HG03139 (cell line): Measurements from ENCODE around the gene STAG3.
"Not testable (repeated sequence)": the region's sequence is repeated elsewhere in the genome, so short reads cannot be mapped to it uniquely, and the experiment has no call there.

Experiments
- ATAC-seq: cut with Tn5 transposase; IDR thresholded peaks from one replicate; pipeline ENCODE4 v1.9.1; 2021; ENCODE audit not compliant: unreplicated experiment

The STAG3 gene, protein sequence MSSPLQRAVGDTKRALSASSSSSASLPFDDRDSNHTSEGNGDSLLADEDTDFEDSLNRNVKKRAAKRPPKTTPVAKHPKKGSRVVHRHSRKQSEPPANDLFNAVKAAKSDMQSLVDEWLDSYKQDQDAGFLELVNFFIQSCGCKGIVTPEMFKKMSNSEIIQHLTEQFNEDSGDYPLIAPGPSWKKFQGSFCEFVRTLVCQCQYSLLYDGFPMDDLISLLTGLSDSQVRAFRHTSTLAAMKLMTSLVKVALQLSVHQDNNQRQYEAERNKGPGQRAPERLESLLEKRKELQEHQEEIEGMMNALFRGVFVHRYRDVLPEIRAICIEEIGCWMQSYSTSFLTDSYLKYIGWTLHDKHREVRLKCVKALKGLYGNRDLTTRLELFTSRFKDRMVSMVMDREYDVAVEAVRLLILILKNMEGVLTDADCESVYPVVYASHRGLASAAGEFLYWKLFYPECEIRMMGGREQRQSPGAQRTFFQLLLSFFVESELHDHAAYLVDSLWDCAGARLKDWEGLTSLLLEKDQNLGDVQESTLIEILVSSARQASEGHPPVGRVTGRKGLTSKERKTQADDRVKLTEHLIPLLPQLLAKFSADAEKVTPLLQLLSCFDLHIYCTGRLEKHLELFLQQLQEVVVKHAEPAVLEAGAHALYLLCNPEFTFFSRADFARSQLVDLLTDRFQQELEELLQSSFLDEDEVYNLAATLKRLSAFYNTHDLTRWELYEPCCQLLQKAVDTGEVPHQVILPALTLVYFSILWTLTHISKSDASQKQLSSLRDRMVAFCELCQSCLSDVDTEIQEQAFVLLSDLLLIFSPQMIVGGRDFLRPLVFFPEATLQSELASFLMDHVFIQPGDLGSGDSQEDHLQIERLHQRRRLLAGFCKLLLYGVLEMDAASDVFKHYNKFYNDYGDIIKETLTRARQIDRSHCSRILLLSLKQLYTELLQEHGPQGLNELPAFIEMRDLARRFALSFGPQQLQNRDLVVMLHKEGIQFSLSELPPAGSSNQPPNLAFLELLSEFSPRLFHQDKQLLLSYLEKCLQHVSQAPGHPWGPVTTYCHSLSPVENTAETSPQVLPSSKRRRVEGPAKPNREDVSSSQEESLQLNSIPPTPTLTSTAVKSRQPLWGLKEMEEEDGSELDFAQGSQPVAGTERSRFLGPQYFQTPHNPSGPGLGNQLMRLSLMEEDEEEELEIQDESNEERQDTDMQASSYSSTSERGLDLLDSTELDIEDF

GRCh38 chr7:100177045-100178001, at the start of gene STAG3, which contains the start of gene GPC2:
TSS of gene STAG3 (plus strand) at chr7:100177918. CDS start at chr7:100180557, 2,639 bp downstream.
TSS of gene GPC2 (minus strand) at chr7:100177381. CDS start at chr7:100177199, 182 bp downstream.
- peak; percentile 82 for ATAC-seq

- ATAC-seq, result no peak
These were observed 49.1 kb upstream of the STAG3 start for GRCh38 chr7:100128637-100128963.

- ATAC-seq, result not testable (repeated sequence)
These were observed 47.5 kb upstream of the STAG3 start for GRCh38 chr7:100130220-100130607.

GRCh38 chr7:100130608-100131453, 46.9 kb upstream of the STAG3 start:
- no peak for ATAC-seq

- no peak for ATAC-seq
These were observed 45.6 kb upstream of the STAG3 start for GRCh38 chr7:100132126-100132525.

DNA sequence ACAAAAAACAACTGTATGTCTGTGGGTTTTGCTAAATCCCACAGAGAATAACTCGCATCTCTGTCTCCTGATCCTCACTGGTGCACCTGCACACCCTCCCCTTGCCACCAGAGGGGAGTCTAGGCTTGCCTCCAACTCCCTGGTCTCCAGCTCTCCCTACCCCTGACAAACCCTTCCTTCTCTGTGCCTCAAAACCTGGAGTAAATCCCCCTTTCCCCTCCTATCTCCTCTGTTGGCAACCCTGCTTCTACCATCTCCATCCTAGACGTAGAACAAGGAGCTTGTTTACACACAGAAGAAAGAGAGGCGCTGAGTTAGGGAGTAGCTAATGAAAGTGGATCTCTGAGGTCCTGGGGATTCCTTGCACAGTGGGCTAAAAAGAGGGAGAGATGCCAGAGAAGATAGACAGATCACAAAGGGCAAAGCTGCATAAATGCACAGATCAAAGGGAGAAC, 45.0 kb upstream of the STAG3 start:
- ATAC-seq, result no peak

GRCh38 chr7:100137851-100138760, 39.6 kb upstream of the STAG3 start:
- no peak for ATAC-seq

DNA sequence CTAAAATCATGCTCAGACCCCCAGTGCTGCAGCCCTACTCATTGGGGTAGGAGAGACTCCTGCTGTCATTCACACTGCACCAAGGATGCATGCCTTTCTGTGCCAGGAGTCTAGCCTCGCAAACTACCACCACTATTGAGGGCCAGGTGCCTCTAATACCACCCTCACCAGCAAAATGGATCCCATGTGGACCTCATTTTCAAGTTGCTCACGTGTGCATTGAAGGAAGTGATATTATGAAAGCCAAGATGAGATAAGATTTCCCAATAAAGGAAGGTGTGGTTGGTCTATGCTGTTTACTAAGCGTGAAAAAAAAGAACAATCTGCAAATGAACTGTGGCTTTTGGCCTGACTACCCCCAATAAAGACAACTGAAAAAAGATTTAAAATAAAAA, 36.2 kb upstream of the STAG3 start:
- no peak for ATAC-seq

DNA sequence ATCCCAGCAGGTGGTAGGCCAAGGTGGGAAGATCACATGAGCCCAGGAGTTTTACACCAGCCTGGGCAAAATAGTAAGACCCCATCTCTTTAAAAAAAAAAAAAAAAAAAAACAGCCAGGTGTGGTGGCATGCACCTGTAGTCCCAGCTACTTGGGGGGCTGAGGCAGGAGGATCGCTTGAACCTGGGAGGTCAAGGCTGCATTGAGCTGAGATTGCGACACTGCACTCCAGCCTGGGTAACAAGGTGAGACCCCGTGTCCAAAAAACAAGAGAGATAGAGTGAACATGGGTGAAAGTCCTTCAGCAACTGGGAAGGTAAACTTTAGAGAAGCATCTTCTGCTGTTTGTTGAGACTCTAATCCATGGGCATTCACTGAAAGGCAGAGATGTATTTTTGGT, 35.3 kb upstream of the STAG3 start:
- no peak for ATAC-seq

DNA sequence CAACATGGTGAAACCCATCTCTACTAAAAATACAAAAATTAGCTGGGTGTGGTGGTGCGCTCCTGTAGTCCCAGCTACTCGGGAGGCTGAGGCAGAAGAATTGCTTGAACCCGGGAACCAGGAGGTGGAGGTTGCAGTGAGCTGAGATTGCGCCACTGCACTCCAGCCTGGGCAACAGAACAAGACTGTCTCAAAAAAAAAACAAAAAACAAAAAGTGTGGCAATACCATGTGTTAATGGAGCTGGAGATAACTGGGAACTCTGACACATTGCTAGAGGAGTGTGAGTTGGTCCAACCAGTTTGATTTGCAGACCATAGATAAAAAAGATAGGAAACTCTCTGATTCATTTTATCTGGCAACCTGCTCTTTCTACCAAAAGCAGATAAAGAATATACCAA, 31.4 kb upstream of the STAG3 start:
- ATAC-seq, result not testable (repeated sequence)

DNA sequence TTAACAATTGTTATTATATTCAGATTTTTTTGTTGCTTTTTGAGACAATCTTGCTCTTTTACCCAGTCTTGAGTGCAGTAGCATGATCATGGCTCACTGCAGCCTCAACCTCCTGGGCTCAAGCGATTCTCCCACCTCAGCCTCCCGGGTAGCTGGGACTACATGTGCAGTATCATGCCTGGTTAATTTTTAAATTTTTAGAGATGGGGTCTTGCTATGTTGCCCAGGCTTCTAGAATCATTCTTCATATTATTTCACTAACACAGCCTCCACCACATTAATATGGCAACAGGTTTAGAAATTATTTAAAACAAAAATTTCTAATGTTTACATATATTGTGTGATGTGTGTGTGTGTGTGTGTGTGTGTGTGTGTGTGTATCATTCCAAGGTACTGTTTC, 30.4 kb upstream of the STAG3 start:
- ATAC-seq, result no peak

DNA sequence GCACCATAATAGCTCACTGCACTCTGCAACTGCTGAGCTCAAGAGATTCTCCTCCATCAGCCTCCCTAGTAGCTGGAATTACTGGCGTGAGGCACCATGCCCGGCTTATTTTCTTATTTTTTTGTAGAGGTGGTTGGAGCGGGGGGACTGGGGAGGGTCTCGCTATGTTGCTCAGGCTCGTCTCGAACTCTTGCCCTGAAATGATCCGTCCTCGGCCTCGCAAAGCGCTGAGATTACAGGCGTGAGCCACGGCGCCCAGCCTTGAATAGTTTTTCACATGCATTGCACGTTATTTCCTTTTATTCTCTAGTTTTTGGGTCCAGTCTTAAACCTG, 29.5 kb upstream of the STAG3 start:
- no peak for ATAC-seq

DNA sequence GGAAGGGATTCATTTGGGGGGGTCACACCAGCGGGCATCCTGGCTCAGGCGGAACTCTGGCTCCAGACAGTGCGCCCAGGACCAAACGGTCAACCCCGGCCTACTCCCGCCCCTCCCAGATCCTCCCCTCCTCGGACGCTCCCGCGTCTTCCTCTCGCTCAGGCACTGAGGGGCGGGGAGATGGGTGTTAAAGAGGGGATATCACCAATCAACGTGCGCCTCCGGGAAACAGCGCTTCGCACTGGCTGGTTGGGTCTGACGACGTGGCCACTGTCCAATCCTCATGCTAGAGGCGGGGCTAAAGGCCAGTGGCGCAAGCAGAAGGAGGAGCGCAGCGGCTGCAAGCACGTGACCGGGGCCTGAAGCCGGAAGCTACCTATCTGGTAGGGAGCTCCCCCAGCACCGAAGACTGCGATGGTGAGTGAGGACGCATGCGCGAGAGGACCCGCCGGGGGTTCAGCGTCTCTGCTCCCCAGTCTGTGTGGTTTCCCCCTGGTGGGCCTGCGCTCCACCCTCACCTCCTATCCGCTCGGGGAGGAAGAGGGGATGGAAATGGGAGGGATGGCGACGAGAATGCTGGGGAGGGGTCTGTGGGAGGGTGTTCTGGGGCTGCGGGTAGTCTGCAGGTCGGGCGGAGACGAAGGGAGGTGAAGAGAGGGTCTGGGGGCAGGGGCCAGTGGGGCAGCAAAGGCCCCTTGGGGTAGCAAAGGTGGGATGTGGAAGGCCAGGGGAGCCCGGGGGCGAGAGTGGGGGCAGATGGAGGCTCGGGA, 29.0 kb upstream of the STAG3 start, which contains the start of gene LAMTOR4:
TSS of gene LAMTOR4 (plus strand) at position 360 of the 770 bp plus-strand sequence. CDS start at position 415, 55 bp downstream.
- ATAC-seq, result peak; percentile 98

- ATAC-seq, result no peak
These were observed 25.3 kb upstream of the STAG3 start for GRCh38 chr7:100152404-100152803.

DNA sequence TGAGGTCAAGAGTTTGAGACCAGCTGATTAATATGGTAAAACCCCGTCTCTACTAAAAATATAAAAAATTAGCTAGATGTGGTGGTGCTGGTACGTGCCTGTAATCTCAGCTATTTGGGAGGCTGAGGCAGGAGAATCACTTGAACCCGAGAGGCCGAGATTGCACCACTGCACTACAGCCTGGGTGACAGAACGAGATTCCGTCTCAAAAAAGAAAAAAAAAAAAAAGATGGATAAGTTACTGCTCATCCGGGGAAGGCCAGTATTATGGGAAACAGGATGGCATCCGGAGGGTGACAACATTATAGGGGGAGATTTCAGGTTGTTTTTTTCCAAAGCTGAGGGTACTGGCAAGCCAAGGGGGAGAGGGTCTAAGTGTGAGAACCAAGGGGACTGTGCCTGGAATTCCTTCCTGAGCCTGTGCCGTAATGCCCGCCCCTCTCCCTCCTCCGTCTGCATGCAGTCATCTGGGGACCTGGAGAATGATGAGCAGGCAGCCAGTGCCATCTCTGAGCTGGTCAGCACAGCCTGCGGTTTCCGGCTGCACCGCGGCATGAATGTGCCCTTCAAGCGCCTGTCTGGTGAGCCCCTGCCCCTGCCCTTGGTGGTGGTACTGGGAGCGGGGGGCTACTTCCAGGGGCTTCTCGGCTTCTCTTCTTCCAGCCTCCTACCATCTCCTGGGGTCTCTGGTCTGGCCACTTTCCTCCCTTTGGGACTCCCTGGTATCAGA, 24.6 kb upstream of the STAG3 start:
- ATAC-seq, result no peak

DNA sequence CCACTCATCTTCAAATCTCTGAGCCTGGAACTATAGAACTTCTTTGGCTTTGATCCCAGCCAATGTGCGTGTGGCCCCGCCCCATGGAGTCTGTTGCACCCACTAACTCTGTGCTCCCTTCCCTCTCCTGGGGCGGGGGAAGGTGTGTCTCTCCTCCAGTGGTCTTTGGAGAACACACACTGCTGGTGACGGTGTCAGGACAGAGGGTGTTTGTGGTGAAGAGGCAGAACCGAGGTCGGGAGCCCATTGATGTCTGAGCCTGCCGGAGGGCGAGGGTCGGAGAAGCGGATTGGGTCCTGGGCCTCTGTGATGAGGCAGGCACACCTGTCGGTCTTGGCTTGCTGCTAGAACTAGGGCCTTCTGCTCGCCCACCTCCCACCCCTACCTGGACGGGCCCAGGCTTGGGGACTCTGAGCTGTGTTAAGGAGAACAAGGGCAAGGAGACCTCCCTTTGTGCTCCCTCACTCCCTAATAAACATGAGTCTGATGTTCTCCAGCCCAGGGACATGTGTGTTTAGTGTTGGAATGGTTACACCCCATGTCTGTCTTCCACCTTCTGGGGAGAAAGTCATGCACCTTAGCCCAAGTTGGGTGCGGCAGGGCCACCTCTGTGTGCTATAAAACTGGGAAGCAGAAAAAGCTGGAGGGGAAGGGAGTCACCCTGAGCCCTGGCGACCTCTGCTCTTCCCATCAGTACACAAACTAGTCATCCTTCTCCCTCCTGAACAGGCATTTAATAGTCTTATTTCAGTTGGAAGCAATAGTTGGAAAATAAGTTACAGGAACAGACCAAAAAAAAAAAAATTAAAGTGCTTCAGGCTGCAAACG, 23.8 kb upstream of the STAG3 start:
- no peak for ATAC-seq
